HG02840 (cell line): Measurements from ENCODE around the gene CAPN2.

ENCODE experiments used
- ATAC-seq: cut with Tn5 transposase; IDR thresholded peaks from one replicate; pipeline ENCODE4 v1.9.1; 2021; ENCODE audit warnings: mild to moderate bottlenecking, moderate library complexity, moderate number of reproducible peaks; ENCODE audit not compliant: unreplicated experiment, low FRiP score

CAPN2 gene

DNA sequence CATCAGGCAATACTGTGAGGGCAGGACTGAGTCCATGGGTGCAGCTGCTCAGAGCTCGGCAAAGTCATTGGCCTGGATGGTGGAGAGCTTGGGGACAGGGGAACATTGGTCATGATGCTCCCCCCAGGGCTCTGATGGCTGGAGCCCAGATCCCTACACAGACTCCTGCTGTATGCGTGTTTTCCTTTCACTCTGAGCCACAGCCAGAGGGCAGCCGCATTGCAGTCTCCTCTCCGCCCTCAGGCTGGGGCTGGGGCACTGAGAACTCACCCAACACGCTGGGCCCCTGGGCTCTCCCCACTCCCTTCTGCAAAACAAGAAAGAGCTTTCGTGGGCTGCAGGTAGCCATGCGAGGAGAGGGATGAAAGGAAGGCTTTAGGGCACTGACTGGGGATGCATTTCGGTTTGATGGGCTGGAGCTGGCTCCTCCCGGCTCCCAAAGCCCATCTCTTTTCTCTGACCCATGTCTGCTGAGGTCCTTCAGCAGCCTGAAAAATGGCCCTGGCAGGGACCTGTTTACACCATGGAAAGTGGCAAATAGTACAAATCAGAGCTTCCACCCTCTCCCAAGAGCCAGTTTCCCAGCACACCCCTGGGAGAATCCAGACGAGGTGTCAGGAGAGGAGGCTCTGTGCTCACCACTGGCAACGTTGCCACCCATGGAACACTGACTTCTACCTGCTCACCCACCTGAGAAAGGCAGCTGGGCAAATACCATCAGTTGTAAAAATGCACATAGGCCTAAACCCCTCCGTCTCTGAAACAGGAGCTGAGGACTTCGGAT, 43.8 kb downstream of the CAPN2 start:
- ATAC-seq, result no peak

DNA sequence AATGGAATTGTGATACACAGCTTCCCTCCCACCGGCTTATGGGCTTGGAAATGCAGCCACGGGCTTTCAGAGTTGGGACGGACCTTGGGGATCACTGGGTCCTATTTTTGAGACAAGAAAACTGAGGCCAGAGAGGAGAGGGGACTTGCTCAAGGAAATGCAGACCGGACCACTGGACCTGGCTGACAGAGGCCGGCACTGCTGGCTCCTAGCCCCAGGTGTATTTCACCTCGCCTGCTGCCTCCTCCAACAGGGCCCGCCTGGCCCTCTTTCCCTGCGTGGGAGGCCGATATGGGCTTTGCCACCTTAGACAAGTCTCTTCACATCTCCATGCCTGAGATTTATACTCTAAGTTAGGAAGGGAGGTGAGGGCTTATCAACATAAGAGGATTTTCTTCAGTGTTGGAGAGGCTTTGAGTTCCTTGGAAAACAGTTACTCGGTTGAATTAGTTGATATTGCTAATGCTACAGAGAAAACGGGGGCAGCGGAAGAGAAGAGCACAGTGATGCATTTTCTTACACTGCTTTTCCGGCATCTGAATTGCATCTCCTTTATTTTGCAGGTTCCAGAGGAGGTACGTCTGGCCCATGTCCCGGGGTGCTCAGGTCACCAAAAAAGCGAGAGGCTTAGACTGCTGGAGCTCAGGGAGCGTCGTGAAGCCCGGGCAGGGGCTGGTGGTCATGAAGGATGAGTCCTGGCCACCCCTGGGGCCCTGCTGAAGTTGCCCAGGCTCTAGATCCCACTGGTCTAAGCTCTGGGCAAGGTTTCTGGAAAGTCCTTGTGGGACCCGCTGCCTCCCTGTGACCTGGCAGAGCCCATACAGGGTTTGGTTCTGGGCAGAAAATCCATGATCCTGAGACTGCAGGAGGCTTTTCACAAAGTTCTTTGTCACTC, 44.7 kb downstream of the CAPN2 start:
- no peak for ATAC-seq

DNA sequence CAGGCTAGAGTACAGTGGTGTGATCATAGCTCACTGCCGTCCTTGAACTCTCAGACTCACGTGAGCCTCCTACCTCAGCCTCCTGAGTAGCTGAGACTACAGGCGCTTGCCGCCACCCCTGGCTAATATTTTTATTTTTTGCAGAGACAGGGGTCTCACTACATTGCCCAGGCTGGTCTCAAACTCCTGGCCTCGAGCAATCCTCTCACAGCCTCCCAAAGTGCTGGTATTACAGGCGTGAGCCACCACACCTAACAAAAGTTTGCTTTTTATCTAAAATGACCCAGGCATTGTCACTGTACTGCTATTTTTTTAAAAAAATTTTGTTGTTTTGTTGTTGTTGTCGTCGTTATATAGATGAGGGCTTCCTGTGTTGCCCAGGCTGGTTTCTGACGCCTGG, 46.4 kb downstream of the CAPN2 start:
- no peak for ATAC-seq

DNA sequence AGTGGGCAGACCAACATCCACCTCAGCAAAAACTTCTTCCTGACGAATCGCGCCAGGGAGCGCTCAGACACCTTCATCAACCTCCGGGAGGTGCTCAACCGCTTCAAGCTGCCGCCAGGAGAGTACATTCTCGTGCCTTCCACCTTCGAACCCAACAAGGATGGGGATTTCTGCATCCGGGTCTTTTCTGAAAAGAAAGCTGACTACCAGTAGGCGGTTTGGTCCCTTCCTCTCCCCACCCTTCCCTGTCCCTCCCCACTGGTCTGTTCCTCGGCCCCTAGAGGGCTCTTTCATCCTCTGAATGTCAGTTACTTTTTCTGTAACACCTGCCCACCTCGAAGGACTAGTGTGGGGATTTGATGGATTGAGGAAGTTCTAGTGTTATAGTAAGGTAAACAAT, 46.9 kb downstream of the CAPN2 start:
- ATAC-seq, result no peak

DNA sequence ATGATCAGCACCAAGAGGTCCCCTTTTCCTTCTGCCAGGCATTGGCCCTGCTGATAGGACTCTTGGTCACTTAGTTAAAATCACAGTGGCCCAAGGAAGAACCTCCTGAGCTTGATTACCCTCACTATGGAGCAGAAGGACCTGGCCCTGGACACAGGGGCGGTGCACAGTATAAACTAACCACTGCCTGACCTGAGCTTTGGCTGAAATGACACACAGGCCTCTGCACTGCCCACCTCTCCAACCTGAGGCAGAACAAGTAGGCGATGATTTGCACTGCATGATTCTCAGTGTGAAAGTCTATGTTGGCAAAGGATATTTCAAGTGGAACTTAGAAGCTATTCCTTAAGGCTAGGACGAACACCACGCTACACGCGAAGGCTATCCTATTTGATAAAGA, 48.5 kb downstream of the CAPN2 start:
- ATAC-seq, result no peak

DNA sequence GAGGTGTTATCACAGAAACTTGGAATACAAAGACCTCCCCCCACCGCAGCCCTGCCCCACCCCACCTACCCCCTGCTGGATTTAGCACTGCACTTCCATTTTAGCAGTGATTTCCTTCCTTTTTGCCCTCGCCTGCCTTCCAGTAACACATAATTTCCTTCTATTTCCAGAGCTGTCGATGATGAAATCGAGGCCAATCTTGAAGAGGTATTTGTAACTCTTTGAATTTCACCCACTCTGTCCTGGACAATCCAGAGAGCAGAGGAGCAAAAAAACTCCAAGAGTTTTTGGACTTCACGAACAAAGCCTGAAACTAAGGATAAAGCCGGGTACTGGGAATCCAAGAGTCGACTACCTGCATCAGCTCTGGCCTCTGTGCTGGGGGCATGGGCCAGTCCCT, 49.1 kb downstream of the CAPN2 start:
- ATAC-seq, result no peak

DNA sequence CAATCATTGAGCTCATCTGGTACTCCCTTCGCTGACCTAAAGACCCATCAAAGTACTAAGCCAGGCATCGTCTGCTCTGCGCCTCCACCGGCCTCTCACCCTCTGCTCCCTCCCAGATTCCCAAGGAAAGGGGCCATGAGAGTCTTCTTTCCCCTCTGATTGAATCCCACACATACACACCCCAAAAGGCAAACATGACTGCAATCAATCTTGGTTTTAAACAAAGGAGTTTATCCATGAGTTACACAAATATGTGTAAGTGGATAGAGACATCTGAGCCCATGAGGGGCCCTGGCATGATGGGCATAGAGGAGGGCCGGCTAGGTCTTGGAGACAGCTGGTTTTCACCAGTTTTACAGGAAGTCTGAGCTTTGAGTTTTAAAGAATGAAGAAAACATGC, 50.9 kb downstream of the CAPN2 start:
- ATAC-seq, result no peak

DNA sequence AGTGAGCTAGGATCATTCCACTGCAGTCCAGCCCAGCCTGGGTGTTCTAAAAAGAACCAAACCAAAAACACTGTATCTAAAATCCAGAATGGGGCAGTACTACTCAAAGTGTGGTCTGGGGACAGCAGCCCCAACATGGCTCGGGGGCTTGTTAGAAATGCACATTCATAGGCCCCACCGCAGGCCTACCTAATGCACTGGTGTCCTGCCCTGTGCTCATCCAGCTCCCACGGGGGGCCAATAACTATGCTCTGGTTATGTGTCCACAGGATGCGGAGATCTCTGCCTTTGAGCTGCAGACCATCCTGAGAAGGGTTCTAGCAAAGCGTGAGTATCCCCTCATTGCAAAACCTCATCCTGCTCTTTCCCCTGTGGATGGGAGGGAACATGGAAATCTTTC, 51.5 kb downstream of the CAPN2 start:
- no peak for ATAC-seq

DNA sequence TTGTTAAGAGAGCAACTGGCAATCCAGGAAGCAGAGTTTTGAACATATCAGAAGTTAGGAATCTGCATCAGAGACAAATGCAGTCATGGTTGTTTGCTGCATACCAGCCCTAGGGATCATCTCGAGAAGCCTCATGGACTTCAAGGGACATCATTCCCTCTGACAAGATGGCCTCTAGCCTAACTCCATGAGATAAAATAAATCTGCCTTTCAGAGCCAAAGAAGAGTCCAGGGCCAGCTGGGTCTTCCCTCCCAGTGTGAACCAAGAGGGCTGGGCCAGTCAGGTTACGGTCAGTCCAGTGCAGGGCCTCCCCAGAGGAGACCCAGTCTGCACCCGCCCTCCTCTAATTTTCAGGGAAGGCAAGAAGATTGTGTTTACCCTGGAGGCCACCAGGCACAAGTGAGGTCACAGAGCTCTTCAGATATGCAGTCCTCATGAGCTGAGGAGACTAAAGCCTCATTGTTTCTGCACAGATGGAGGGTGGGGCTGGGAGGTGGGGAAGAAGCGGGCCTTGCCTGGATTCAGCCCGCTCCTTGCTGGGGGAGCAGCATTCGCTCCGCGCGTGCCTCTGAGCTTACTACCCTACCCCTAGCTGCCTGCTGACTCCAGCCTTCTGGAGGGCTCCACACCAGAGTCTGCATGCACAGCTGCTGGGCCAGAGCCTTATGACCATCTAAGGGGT, 52.8 kb downstream of the CAPN2 start:
- no peak for ATAC-seq

DNA sequence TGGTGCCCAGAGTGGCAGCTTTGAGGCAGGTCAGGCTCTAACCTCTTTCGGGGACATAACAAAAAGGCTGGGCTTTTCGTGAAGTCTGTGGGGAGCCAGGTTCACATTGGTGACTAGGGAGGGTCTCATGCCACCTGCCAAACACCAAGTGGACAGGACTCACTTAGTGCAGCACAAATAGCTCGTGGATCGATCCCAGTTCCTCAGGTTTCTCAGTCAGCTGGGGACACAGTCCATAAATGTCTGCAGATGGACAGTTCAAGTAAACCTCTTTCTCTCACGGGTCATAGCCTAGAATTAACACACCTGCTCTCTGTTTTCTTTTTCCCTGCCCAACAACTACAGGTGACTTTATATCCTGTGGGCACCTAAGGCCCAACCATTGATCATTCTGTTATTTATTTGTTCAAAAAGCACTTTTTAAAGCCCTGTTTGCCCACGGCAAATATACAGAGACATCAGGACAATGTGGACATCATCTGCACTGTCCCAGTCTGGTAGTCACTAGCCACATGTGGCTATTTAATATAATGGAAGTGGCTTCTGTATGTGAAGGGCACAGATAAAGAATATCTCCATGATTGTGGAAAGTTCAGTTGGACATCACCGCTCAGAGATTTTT, 53.5 kb downstream of the CAPN2 start:
- no peak for ATAC-seq

DNA sequence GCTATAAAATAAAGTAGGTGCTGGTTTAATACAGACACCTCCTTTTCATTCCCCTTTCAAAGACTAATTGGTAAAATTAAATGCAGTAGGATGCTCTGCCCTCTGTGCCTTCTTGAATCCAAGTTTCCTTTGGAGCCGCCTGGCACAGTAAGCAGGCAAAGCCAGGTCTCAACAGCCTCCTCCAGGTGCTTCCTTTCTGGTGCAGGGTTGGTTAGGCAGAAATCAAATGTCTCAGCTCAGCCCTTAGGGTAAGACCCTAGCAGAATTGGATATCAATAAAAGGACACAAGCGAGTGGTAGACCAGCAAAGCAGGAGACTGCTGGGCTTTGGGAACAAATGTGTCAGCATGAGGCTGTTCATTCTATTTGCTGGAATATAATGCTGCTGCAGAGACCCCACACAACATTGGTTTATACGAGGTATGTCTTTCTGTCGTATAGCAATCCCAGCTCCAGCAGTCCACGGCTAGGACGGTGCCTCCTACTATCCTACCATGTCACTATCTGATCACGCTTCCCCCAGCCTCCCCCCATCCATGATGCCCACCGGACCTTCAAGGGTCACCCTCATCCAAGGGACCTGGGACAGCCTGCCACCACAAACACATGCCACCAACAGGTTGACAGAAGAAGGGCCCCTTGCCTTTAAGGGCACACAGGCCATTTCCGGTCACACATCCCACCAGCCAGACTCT, 58.4 kb downstream of the CAPN2 start:
- no peak for ATAC-seq

DNA sequence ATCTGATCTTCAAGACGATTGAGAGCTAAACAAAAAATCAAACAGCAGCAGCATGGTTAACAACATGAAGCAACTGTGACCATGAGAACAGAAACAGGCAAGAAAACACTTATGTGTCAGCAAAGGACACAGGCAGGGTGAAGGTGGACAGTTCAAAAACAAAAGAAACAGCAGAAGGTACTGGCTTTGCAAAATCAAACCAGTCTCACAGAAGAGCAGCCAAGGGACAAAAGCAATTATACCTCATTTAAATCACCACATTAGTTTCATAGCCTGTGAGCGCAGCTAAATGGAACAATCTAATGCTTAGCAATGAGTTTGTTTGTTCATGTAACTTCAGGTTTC, 59.1 kb downstream of the CAPN2 start:
- ATAC-seq, result no peak

DNA sequence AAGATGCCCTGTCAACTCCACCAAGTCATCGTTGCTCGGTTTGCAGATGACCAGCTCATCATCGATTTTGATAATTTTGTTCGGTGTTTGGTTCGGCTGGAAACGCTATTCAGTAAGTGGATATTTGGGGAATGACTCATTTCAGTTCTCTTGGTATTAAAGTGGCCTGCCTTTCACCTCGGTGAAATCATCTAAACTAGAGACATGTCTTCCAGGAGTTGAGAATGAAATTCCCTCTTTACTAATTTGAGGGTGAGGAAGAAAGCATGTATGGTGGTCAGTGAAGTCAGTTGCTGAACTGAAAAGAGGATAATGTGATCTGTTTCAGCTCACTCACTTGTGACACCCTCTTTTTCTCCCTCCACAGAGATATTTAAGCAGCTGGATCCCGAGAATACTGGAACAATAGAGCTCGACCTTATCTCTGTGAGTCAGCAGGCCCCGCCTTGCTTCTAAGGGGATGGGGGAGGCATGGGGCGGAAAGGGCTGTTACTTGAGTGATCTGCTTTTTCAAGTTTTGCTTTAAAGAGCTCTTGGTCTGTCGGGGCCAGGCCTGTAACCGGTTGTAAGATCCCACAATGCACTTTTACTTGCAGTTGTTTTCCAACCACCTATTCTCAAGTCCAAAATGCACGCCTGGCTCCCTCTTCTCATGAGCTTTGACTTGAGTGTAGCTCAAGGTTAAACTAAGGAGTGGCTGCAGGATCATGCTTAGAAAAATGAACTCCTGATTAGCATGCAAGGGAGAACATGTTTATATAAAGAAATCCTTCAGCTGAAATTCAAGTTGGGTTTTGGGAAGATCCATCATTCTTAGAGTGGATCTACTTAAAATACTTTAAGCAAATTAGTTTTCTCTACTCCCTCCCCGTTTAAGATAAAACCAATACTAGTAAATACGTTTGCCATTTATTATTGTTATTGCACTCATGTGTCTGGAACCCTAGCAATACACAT, 59.8 kb downstream of the CAPN2 start:
- ATAC-seq, result no peak

DNA sequence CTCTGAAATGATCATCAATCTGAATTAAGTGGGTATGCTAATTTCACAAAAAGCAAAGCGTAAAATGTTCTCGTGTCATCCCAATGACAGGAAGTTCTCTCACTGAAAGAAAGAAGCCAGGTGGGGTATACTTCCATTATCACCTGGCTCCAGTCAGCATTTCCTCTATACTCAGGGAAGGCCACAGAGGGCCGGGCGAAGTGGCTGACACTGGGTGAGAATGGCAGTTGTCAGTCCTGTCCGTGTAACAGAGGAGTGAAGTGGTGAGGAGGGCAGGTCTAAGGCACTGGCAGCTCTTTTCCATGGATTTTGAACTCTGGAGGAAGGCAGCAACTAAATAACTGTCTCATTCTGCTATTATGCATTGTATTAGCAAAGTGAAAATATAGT, 60.4 kb downstream of the CAPN2 start:
- ATAC-seq, result no peak

DNA sequence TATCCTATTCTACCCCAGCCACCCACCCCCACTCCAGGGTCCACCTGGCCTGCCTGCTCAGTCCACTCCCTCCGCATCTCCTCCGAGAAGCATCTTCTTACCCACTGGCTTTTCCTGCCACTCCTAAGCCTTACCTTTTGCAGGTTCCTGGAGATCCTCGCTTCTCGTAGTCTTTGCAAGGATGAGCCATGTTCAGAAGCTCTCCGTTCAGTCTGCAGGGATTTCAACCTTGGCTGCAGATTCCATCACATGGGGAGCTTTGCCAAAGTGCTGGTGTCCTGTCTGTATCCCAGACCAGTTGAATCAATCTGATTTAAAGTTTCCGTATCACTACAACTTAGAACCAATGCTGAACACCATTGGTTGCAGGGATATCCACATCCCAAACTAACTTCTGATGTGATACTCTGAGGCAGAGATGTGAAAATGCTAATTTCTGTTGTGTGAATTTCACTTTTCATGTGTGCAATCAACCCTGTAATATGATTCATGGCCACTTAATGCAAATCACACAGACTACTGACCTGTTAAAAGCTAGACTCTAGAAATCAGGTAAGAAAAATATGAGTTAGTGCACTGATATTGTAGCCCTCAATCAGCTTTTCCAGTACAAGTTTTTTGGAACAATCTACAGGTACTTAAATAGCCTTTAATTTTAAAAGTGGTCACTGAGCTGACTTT, 61.9 kb downstream of the CAPN2 start:
- ATAC-seq, result no peak

DNA sequence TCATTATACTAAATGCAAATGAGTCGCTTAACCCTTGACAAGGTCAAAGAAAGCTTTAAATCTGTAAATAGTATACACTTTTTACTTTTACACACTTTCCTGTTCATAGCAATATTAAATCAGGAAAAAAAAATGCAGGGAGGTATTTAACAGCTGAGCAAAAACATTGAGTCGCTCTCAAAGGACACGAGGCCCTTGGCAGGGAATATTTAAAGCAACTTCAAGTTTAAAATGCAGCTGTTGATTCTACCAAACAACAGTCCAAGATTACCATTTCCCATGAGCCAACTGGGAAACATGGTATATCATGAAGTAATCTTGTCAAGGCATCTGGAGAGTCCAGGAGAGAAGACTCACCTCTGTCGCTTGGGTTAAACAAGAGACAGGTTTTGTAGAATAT, 62.7 kb downstream of the CAPN2 start:
- no peak for ATAC-seq

DNA sequence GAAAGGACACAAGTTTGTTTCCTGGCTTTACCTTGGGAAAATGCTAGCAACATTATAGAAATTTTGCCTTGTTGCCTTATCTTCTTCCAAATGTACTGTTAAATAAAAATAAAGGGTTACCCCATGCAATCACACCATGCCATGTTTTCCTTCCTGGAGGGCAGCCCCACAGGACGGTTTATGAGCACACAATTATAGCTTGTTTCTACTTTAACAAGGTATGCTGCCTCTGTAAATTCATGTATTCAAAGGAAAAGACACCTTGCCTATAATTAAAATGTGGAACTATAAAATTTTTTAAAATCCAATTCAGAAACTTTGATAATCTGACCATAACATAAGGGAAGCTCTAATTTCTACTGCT, 63.4 kb downstream of the CAPN2 start:
- ATAC-seq, result no peak

DNA sequence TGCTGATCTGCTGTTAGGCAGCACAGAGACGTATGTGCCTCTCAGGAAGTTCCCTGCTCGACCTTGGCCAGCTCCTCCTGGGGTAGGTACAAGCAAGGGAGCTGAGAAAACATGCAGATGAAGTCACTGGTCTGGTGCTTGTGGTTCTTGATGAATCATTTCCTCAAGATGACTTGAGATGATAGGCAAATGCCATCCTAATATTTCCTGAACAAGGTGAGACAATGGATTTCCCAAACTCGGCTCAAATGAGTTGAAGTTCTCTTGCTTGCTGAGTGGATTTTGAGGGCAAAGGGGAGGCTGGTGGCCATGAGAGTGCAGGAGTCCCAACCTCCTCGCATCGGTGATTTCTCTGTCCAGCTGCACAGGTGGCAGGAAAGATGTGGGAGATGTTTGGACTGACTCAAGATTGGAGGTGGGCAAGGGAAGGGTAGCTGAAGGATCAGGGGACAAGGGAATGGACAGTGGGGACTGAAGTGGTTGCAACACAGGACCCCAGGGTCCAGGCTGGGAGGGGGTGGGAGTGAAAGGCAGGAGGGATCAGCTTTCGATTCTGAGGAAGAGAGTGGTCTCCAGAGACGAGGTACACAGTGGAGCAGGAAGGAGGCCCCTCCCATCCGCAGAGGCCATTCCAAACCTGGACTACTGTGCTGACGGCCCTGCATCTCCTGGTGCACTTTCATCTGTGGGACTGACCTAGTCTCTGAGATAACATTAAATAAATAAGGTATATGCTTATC, 63.9 kb downstream of the CAPN2 start:
- ATAC-seq, result no peak
